HepG2 (cell line): ENCODE measurements around the gene ARHGEF10L. TPM values are rescaled to one million over a fixed set of nuclear protein-coding genes. Genes with fewer than 3 reads are reported as not detected.
A peak's percentile ranks its signal among the peaks of the same experiment; 100 is the strongest.

Source experiments
- ATAC-seq: fragments of 200-7000 bp; cut with Tn5 transposase; 3 replicates; pipeline ENCODE4 v1.9.1; 2020; ENCODE audit warnings: mild to moderate bottlenecking, moderate library complexity
- BruUV-seq: library from RNA; stranded (reverse); fragments of 400-500 nt; replicated peaks from 2 replicates; lab custom pipeline; 2021; lab: Mats Ljungman, UMichigan
- CTCF ChIA-PET: fragments of 300-600 bp; formaldehyde crosslinking; extraction: SDS; loops from one replicate; lab custom pipeline; 2021; ENCODE audit warnings: low total read pairs, inconsistent platforms, low intra/inter-chr PET ratio; lab: Yijun Ruan, JAX
- POLR2A ChIA-PET: fragments of 350-600 bp; sonication (Branson Sonifier 250); formaldehyde crosslinking; loops from one replicate; lab custom pipeline; 2020; ENCODE audit warnings: antibody characterized with exemption, inconsistent platforms; lab: Yijun Ruan, JAX
- DNase-seq: peaks from one replicate; pipeline ENCODE4 v3.0.0-alpha.2; 2015; ENCODE audit warnings: low spot score
- FAIRE-seq: peaks from 3 replicates; lab custom pipeline; 2011; peaks lifted over from hg19 to GRCh38; lab: Jason Lieb, UNC
- H2AFZ ChIP-seq: one replicate; pipeline ENCODE4 v1.6.1; 2011; ENCODE audit warnings: low read length, inconsistent platforms
- H3K27ac ChIP-seq: fragments of 300-600 bp; 3 replicates; pipeline ENCODE4 v1.8.0; 2011; ENCODE audit warnings: mixed run types, mild to moderate bottlenecking, mixed read lengths, low read length, inconsistent platforms; ENCODE audit not compliant: insufficient read depth; ENCODE audit errors: extremely low read length
- H3K27me3 ChIP-seq, 2 experiments: fragments of 200-600 bp in 1 of 2; 2 replicates in 1 of 2; 3 replicates in 1 of 2; pipeline versions ENCODE4 v1.6.0 to v1.8.0; 2011; ENCODE audit warnings: low read length in 2 of 2, mild to moderate bottlenecking in 2 of 2, moderate library complexity in 2 of 2, inconsistent platforms in 1 of 2; ENCODE audit not compliant: insufficient read depth in 2 of 2, control insufficient read depth in 1 of 2
- H3K36me3 ChIP-seq, 2 experiments: fragments of 200-600 bp in 1 of 2; replicated peaks in 1 of 2; 2 replicates in 1 of 2; 3 replicates in 1 of 2; pipeline versions ENCODE4 v1.5.1 to v1.8.0; 2011; ENCODE audit warnings: low read length in 2 of 2, inconsistent platforms in 1 of 2; ENCODE audit not compliant: insufficient read depth in 2 of 2, control insufficient read depth in 1 of 2
- H3K4me1 ChIP-seq: 2 replicates; pipeline ENCODE4 v1.5.1; 2012; ENCODE audit warnings: low read length, inconsistent platforms; ENCODE audit not compliant: insufficient read depth
- H3K4me2 ChIP-seq: 2 replicates; pipeline ENCODE4 v1.6.0; 2011; ENCODE audit warnings: low read depth, low read length, inconsistent platforms
- H3K4me3 ChIP-seq, 3 experiments: fragments of 200-600 bp in 1 of 3; sonication (generic), shearing (Covaris generic) in 1 of 3; replicated peaks in 1 of 3; 2 replicates each; pipeline ENCODE4 v1.5.1; 2011 to 2016; ENCODE audit warnings: low read length in 3 of 3, inconsistent platforms in 2 of 3, low read depth in 2 of 3, mild to moderate bottlenecking in 2 of 3, control low read depth in 1 of 3, mixed read lengths in 1 of 3; ENCODE audit not compliant: insufficient read depth in 1 of 3
- H3K79me2 ChIP-seq: one replicate; pipeline ENCODE4 v1.6.1; 2011; ENCODE audit warnings: low read length, inconsistent platforms; ENCODE audit not compliant: insufficient read depth
- H3K9ac ChIP-seq: 2 replicates; pipeline ENCODE4 v1.6.0; 2011; ENCODE audit warnings: mild to moderate bottlenecking, low read depth, low read length, inconsistent platforms; ENCODE audit not compliant: insufficient read depth
- H3K9me3 ChIP-seq: 2 replicates; pipeline ENCODE4 v1.5.1; 2012; ENCODE audit warnings: mild to moderate bottlenecking, low read length
- H4K20me1 ChIP-seq: 2 replicates; pipeline ENCODE4 v1.6.0; 2011; ENCODE audit warnings: inconsistent platforms, mild to moderate bottlenecking, low read length, moderate library complexity; ENCODE audit not compliant: insufficient read depth
- AGO2 ChIP-seq: fragments of 200-400 bp; formaldehyde crosslinking; optimal IDR thresholded peaks from 2 replicates; pipeline ENCODE3; 2017; ENCODE audit warnings: mild to moderate bottlenecking, low read depth, low read length, moderate library complexity
- JUN ChIP-seq: sonication (generic); formaldehyde crosslinking; IDR thresholded peaks from 2 replicates; pipeline ENCODE4 v1.4.0; 2020; ENCODE audit warnings: mild to moderate bottlenecking, missing genetic modification reagents
- POLR2G ChIP-seq: fragments of 200-400 bp; formaldehyde crosslinking; IDR thresholded peaks from 2 replicates; pipeline ENCODE4 v1.6.1; 2018; ENCODE audit warnings: mild to moderate bottlenecking, low read depth, low read length, moderate library complexity
- RBFOX2 ChIP-seq: fragments of 200-400 bp; formaldehyde crosslinking; IDR thresholded peaks from 2 replicates; pipeline ENCODE4 v1.6.1; 2017; ENCODE audit warnings: low read depth, mild to moderate bottlenecking, low read length
- RFX5 ChIP-seq: IDR thresholded peaks from 2 replicates; pipeline ENCODE4 v1.6.1; 2011; ENCODE audit warnings: low read depth, low read length, improper control_type of control experiment
- WGBS: methylation state at CpG from one replicate; pipeline ENCODE4 v1.1.6; 2017; ENCODE audit warnings: low lambda C conversion rate; 5-methylcytosine and 5-hydroxymethylcytosine counted together
- in situ Hi-C: cut with HindIII; loops from 2 replicates; pipeline ENCODE4 v1.10.0; 2017; ENCODE audit warnings: low pct_unique_long_range_greater_than_20kb; ENCODE audit not compliant: extremely low pct_ligation_motif_present
- intact Hi-C: fragments of 100-400 bp; cut with micrococcal nuclease; formaldehyde crosslinking; loops from one replicate; pipeline ENCODE4 v1.10.0; 2022; ENCODE audit not compliant: unreplicated experiment
- polyA plus RNA-seq, 8 experiments: library from polyadenylated mRNA; depleted of rRNA in 3 of 8; stranded (reverse) in 7 of 8; unstranded in 1 of 8; fragments of >200 nt; fragmentation: Illumina TruSeq in 4 of 8; extraction: Trizol in 4 of 8; gene quantifications; 2 replicates each; pipeline versions ENCODE4 v1.2.1 to v1.2.3, GENCODE V29; 2011 to 2016; ENCODE audit warnings: low read depth in 4 of 8, missing spikeins in 1 of 8, mixed read lengths in 1 of 8; ENCODE audit not compliant: insufficient read depth in 1 of 8
- total RNA-seq, 5 experiments: library from RNA; depleted of rRNA; stranded (reverse); fragments of >200 nt; fragmentation: Illumina TruSeq; extraction: Trizol; gene quantifications; 2 replicates each; pipeline ENCODE4 v1.2.3, GENCODE V29; 2016; ENCODE audit warnings: low read depth in 1 of 5
- TF ChIP-seq, protein P1 (sequence below): sonication (generic); formaldehyde crosslinking; IDR thresholded peaks from 2 replicates; pipeline ENCODE4 v1.5.1; 2020; ENCODE audit warnings: mild to moderate bottlenecking, missing genetic modification reagents, moderate library complexity
- TF ChIP-seq, protein P2 (sequence below): sonication (generic); formaldehyde crosslinking; IDR thresholded peaks from 2 replicates; pipeline ENCODE4 v1.8.0; 2022; ENCODE audit warnings: mild to moderate bottlenecking, missing genetic modification reagents

The ARHGEF10L gene
- total and polyA plus RNA-seq, 2 of the 13 experiments (the other 11 are each of a cell fraction or from before 2014, with no cell fraction given) = 46.5 to 78.3 TPM

DNA sequence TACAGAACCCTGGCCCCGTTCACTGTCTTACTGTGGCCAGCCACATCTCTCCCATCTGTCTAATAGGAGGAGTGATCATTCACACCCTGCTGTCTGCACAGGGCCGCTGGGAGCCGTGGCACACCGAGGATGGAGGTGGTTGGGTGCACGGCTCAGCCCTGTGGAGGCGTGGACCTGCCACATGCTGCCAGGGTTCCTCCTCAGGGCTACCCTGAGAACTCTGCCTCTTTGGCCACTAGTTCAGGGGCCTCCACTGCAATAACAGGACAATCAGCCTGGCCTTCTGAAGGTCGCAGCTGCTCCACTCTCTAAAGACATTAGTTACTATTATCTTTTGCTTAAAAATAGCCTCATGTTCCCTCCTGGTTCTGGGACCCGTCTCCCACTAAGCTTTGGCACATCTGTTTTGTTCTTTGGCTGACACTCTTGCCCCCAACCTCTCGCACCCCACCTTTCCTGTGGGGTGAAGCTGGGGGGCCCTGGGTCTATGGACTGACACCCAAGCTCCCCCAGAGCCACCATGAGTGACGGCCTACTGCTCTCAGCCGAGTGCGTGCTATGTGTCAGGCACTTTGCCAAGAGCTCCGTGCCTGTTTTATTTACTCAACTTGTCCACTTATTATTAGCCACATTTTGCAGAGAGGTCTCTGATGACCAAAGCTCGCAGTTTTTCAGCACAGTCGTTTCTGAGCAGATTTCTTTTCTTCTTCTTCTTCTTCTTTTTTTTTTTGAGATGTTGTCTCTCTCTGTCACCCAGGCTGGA, 66.3 kb downstream of the ARHGEF10L start:
- intact Hi-C loops = loop anchor here (2.0 kb wide), 2 partner anchors 31 to 111 kb away; no protein-coding TSS in a partner anchor
- POLR2A ChIA-PET = interaction anchor here (1.1 to 2.0 kb wide), 8 partner anchors 14 to 103 kb away, joined by 3 to 20 read pairs (median 6); no protein-coding TSS in a partner anchor
- FAIRE-seq = no peak

More for the DNA sequence above, 66.3 kb downstream of the ARHGEF10L start:
- no peak overlapping the region for H3K9ac ChIP-seq
- no peak overlapping the region for H2AFZ ChIP-seq
- ATAC-seq (no peak; the same call in 2 of the 3 replicates), DNase-seq (no peak)
- no peak overlapping the region for H3K4me3 ChIP-seq
- in situ Hi-C loops = loop anchor here (5.0 kb wide), 1 partner anchor 103 kb away; no protein-coding TSS in a partner anchor
- TSS peak; percentile 1 for BruUV-seq
- peak overlapping the region; percentile 30 for H3K27ac ChIP-seq
- peaks cover 5% of the 10 kb centered on the region; the same call in 1 of the 2 replicates for H4K20me1 ChIP-seq
- CTCF ChIA-PET = interaction anchor here (1.8 to 2.8 kb wide), 3 partner anchors 32 to 112 kb away, joined by 25 to 36 read pairs (median 27); no protein-coding TSS in a partner anchor
- H3K36me3 ChIP-seq = peaks cover 49 to 86% of the 10 kb centered on the region in 2 experiments
- no peaks in the 10 kb centered on the region for H3K27me3 ChIP-seq
- H3K79me2 ChIP-seq = peaks cover 3% of the 10 kb centered on the region
- no peak for TF ChIP-seq JUN (CRISPR knock-in tag)
- TF ChIP-seq, protein P1, sequence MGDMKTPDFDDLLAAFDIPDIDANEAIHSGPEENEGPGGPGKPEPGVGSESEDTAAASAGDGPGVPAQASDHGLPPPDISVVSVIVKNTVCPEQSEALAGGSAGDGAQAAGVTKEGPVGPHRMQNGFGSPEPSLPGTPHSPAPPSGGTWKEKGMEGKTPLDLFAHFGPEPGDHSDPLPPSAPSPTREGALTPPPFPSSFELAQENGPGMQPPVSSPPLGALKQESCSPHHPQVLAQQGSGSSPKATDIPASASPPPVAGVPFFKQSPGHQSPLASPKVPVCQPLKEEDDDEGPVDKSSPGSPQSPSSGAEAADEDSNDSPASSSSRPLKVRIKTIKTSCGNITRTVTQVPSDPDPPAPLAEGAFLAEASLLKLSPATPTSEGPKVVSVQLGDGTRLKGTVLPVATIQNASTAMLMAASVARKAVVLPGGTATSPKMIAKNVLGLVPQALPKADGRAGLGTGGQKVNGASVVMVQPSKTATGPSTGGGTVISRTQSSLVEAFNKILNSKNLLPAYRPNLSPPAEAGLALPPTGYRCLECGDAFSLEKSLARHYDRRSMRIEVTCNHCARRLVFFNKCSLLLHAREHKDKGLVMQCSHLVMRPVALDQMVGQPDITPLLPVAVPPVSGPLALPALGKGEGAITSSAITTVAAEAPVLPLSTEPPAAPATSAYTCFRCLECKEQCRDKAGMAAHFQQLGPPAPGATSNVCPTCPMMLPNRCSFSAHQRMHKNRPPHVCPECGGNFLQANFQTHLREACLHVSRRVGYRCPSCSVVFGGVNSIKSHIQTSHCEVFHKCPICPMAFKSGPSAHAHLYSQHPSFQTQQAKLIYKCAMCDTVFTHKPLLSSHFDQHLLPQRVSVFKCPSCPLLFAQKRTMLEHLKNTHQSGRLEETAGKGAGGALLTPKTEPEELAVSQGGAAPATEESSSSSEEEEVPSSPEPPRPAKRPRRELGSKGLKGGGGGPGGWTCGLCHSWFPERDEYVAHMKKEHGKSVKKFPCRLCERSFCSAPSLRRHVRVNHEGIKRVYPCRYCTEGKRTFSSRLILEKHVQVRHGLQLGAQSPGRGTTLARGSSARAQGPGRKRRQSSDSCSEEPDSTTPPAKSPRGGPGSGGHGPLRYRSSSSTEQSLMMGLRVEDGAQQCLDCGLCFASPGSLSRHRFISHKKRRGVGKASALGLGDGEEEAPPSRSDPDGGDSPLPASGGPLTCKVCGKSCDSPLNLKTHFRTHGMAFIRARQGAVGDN (CRISPR knock-in tag) = peak; percentile 36; the same call in 1 of the 2 replicates
- TF ChIP-seq RBFOX2 = 0 out of 2 replicates have a peak, but pooled peaks have one; percentile 46
- peak; percentile 54 for TF ChIP-seq AGO2
- peak; percentile 28; the same call in 1 of the 2 replicates for TF ChIP-seq POLR2G
- TF ChIP-seq RFX5 = no peak
- TF ChIP-seq, protein P2, sequence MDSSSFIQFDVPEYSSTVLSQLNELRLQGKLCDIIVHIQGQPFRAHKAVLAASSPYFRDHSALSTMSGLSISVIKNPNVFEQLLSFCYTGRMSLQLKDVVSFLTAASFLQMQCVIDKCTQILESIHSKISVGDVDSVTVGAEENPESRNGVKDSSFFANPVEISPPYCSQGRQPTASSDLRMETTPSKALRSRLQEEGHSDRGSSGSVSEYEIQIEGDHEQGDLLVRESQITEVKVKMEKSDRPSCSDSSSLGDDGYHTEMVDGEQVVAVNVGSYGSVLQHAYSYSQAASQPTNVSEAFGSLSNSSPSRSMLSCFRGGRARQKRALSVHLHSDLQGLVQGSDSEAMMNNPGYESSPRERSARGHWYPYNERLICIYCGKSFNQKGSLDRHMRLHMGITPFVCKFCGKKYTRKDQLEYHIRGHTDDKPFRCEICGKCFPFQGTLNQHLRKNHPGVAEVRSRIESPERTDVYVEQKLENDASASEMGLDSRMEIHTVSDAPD (CRISPR knock-in tag) = no peak
- WGBS = 76% methylated on average over 15 of the region's 15 CpGs
- H3K4me1 ChIP-seq = peaks cover 25% of the 10 kb centered on the region
- H3K4me2 ChIP-seq = no peak overlapping the region
- no peaks in the 10 kb centered on the region for H3K9me3 ChIP-seq
